ENCODE results near the gene DENND10.

- TF ChIP-seq CTCF (IDR thresholded peaks at IDR 0.05; ENCODE audit: low read depth, low read length): no peak
- no peak for TF ChIP-seq EZH2phosphoT487 (IDR thresholded peaks at IDR 0.05; ENCODE audit: low read depth)
Observed at GRCh38 chr10:119166564-119166963, 62.7 kb downstream of the DENND10 start.
